ENCODE data around the gene EZH2.

DNA sequence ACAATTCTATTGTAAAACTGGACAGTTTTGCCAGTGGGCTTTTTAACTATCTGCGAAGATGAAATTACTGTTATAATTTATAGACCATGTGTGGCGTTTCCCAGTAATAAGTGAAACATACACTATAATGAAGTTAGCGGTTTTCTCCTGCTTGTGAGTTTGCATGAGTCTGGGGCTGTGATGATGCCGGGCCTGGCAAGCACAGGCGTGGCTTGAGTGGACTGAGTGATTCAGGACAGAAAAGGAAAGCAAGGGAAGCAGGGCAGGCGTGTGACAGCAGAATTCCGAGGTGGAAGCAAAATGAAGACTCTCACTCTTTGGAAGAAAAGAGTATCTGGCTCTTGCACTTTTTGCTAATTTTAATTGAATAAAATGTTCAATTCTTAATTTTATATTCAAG is 94.9 kb downstream of the EZH2 start:
- no peak for TF ChIP-seq POLR2A (IDR thresholded peaks at IDR 0.05; ENCODE audit: low read depth, low read length)
- TF ChIP-seq, protein P1, sequence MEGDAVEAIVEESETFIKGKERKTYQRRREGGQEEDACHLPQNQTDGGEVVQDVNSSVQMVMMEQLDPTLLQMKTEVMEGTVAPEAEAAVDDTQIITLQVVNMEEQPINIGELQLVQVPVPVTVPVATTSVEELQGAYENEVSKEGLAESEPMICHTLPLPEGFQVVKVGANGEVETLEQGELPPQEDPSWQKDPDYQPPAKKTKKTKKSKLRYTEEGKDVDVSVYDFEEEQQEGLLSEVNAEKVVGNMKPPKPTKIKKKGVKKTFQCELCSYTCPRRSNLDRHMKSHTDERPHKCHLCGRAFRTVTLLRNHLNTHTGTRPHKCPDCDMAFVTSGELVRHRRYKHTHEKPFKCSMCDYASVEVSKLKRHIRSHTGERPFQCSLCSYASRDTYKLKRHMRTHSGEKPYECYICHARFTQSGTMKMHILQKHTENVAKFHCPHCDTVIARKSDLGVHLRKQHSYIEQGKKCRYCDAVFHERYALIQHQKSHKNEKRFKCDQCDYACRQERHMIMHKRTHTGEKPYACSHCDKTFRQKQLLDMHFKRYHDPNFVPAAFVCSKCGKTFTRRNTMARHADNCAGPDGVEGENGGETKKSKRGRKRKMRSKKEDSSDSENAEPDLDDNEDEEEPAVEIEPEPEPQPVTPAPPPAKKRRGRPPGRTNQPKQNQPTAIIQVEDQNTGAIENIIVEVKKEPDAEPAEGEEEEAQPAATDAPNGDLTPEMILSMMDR (IDR thresholded peaks at IDR 0.05; ENCODE audit: extremely low read depth in 1 of 2, insufficient read depth in 1 of 2, low read depth in 1 of 2, low read length in 2 of 2) = no peak
